ENCODE measurements around the gene DHPS.

The DHPS gene

DNA sequence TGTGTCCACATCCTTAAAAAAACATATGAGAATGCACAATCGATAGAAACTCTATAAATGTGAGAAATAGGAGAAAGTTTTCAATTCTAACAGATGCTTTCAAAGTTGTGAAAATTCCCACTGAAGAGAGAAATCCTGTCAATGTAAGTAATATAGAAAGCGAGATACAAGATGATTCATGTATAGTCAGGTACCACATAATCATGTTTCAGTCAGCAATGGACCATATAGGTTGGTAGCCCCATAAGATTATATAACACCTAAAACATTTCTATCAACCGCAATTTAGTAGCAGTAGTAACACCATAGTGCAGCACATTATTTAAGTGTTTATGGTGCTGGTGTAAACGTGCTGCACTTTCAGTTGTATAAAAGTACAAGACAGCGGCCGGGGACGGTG is 52.5 kb downstream of the DHPS start:
- Mint-ChIP-seq H3K27ac (no peak overlapping the region), H3K4me1 (peaks cover 4% of the 10 kb centered on the region), H3K4me3 (no peak overlapping the region), H3K9me3 (peaks cover 4% of the 10 kb centered on the region), H3K27me3 (no peaks in the 10 kb centered on the region), H3K36me3 (peaks cover 27% of the 10 kb centered on the region)
- ATAC-seq (ENCODE audit: low read depth) = no peak
- no peak for DNase-seq (ENCODE audit: low spot score in 2 of 2)

DNA sequence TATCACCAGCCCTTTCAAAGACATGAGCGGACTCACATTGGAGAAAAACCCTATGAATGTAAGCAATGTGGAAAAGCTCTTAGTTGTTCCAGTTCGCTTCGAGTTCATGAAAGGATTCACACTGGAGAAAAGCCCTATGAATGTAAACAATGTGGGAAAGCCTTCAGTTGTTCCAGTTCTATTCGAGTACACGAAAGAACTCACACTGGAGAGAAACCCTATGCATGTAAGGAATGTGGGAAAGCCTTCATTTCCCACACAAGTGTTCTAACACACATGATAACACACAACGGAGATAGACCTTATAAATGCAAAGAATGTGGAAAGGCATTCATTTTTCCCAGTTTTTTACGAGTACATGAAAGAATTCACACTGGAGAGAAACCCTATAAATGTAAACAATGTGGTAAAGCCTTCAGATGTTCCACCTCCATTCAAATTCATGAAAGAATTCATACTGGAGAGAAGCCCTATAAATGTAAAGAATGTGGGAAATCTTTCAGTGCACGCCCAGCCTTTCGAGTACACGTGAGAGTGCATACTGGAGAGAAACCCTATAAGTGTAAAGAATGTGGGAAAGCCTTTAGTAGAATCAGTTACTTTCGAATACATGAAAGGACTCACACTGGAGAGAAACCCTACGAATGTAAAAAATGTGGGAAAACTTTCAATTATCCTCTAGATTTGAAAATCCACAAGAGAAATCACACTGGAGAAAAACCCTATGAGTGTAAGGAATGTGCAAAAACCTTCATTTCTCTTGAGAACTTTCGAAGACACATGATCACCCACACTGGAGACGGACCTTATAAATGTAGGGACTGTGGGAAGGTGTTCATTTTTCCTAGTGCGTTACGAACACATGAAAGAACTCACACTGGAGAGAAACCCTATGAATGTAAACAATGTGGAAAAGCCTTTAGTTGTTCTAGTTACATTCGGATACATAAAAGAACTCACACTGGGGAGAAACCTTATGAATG is 53.3 kb downstream of the DHPS start:
- Mint-ChIP-seq H3K36me3 (peaks cover 30% of the 10 kb centered on the region), H3K4me1 (peaks cover 4% of the 10 kb centered on the region), H3K4me3 (no peak overlapping the region), H3K9me3 (peaks cover 4% of the 10 kb centered on the region), H3K27me3 (no peaks in the 10 kb centered on the region), H3K27ac (no peak overlapping the region)
- ATAC-seq (ENCODE audit: low read depth) (no peak), DNase-seq (ENCODE audit: low spot score in 2 of 2) (no peak)

DNA sequence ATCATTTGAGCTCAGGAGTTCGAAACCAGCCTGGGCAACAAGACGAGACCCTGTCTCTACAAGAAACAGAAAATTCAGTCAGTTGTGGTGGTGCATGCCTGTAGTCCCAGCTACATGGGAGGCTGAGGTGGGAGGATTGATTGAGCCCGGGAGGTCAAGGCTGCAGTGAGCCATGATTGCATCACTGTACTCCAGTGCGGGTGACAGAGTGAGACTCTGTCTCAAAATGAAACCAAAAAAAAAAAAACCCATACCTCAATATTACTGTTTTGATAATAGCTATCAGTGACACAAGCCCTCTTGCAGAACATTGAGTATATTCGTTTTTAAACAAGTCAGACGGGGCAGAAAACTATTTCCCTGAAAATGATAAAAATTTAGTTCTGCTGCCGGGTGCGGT is 54.7 kb downstream of the DHPS start:
- H3K4me3 Mint-ChIP-seq = no peak overlapping the region
- DNase-seq (ENCODE audit: low spot score in 2 of 2) = no peak
- no peak overlapping the region for H3K27ac Mint-ChIP-seq
- no peak for ATAC-seq (ENCODE audit: low read depth)
- H3K27me3 Mint-ChIP-seq = no peaks in the 10 kb centered on the region
- H3K4me1 Mint-ChIP-seq = peaks cover 4% of the 10 kb centered on the region
- peaks cover 30% of the 10 kb centered on the region for H3K36me3 Mint-ChIP-seq
- peaks cover 4% of the 10 kb centered on the region for H3K9me3 Mint-ChIP-seq

Measured in memory B cell (primary cell).